RWPE2 (cell line): ENCODE results near the gene PROP1.
"Not testable (repeated sequence)": the region's sequence is repeated elsewhere in the genome, so short reads cannot be mapped to it uniquely, and the experiment has no call there.

Experiments used
- ATAC-seq: fragments of 200-7000 bp; cut with Tn5 transposase; 3 replicates; pipeline ENCODE4 v1.9.1; 2021; ENCODE audit warnings: low read depth
- DNase-seq: peaks from one replicate; pipeline ENCODE4 v3.0.0-alpha.2; 2020; ENCODE audit warnings: low spot score
- H3K27ac ChIP-seq: fragments of 450-650 bp; 2 replicates; pipeline ENCODE4 v1.5.1; 2017; ENCODE audit warnings: mild to moderate bottlenecking; ENCODE audit not compliant: poor library complexity, severe bottlenecking
- H3K27me3 ChIP-seq: fragments of 250-450 bp; sonication (Bioruptor Pico); 2 replicates; pipeline ENCODE4 v1.5.1; 2021; ENCODE audit warnings: mild to moderate bottlenecking, moderate library complexity; ENCODE audit not compliant: insufficient read depth, poor library complexity, severe bottlenecking
- H3K36me3 ChIP-seq: fragments of 250-450 bp; sonication (Bioruptor Pico); 2 replicates; pipeline ENCODE4 v1.5.1; 2020; ENCODE audit warnings: low read depth, mild to moderate bottlenecking, moderate library complexity
- H3K4me1 ChIP-seq: fragments of 250-450 bp; sonication (Bioruptor Pico); 2 replicates; pipeline ENCODE4 v1.5.1; 2021; ENCODE audit warnings: mild to moderate bottlenecking, moderate library complexity; ENCODE audit not compliant: insufficient read depth, poor library complexity, severe bottlenecking
- H3K4me3 ChIP-seq: fragments of 250-450 bp; sonication (Bioruptor Pico); 2 replicates; pipeline ENCODE4 v1.5.1; 2021; ENCODE audit warnings: mild to moderate bottlenecking, moderate library complexity; ENCODE audit not compliant: severe bottlenecking
- H3K9me3 ChIP-seq: fragments of 250-450 bp; sonication (Bioruptor Pico); 2 replicates; pipeline ENCODE4 v1.5.1; 2021; ENCODE audit warnings: mild to moderate bottlenecking, moderate library complexity; ENCODE audit not compliant: severe bottlenecking
- TF ChIP-seq, protein P1 (sequence below): fragments of 450-650 bp; IDR thresholded peaks from one replicate; pipeline ENCODE4 v1.5.1; 2017; ENCODE audit warnings: mild to moderate bottlenecking, moderate library complexity; ENCODE audit not compliant: poor library complexity, severe bottlenecking

PROP1 gene

DNA sequence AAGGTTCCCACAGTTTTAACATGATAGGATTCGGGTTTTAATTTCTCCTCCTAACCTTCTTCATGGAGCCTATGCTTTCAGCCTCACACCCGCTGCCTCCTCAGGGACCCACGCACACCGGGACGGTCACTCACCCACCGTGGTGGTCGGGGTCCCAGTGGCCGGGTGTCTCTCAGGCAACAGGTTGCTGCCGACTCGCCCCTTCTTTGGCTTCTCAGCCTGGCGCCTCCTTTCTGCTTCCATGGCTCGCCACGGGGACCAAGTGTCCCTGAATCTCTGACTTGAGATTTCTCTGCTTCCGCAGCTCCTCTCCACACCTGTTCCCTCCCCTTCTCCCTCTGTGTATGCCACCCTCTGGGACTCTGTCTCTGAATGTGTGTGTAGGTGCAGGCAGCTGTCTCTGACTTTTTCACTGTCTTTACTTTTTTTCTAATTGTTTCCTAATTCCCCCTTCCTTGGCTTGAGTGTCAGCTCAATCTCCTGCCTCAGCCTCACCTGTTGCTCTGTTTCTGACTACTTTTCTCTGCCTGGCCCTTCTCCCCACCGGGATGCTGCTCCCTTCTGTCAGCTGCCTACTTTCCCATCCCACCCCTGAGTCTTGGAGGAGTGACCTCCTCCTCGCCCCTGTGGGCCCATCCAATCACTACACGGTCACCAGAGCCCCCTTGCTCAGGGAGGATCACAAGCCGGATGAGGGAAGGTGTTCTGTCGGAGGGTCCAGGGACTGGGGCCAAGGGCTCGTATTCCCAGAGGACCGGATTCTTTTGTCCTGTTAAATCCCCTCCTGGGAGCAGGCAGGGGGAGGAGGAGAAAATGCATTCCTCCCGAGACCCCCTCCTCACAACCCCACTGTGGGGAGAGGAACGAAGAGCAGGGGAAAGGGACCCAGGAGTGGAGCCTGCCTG is at the start of gene PROP1:
TSS of gene PROP1 (minus strand) at position 552 of the 905 bp plus-strand sequence. CDS start at position 243, 309 bp downstream.
- Histone ChIP-seq H3K4me1 (no peaks in the 10 kb centered on the region), H3K27me3 (no peaks in the 10 kb centered on the region), H3K36me3 (no peaks in the 10 kb centered on the region), H3K4me3 (no peak within 1 kb of the TSS), H3K27ac (no peak within 1 kb of the TSS), H3K9me3 (no peaks in the 10 kb centered on the region)
- DNase-seq = no peak
- no peak for ATAC-seq
- TF ChIP-seq, protein P1, sequence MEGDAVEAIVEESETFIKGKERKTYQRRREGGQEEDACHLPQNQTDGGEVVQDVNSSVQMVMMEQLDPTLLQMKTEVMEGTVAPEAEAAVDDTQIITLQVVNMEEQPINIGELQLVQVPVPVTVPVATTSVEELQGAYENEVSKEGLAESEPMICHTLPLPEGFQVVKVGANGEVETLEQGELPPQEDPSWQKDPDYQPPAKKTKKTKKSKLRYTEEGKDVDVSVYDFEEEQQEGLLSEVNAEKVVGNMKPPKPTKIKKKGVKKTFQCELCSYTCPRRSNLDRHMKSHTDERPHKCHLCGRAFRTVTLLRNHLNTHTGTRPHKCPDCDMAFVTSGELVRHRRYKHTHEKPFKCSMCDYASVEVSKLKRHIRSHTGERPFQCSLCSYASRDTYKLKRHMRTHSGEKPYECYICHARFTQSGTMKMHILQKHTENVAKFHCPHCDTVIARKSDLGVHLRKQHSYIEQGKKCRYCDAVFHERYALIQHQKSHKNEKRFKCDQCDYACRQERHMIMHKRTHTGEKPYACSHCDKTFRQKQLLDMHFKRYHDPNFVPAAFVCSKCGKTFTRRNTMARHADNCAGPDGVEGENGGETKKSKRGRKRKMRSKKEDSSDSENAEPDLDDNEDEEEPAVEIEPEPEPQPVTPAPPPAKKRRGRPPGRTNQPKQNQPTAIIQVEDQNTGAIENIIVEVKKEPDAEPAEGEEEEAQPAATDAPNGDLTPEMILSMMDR = no peak

DNA sequence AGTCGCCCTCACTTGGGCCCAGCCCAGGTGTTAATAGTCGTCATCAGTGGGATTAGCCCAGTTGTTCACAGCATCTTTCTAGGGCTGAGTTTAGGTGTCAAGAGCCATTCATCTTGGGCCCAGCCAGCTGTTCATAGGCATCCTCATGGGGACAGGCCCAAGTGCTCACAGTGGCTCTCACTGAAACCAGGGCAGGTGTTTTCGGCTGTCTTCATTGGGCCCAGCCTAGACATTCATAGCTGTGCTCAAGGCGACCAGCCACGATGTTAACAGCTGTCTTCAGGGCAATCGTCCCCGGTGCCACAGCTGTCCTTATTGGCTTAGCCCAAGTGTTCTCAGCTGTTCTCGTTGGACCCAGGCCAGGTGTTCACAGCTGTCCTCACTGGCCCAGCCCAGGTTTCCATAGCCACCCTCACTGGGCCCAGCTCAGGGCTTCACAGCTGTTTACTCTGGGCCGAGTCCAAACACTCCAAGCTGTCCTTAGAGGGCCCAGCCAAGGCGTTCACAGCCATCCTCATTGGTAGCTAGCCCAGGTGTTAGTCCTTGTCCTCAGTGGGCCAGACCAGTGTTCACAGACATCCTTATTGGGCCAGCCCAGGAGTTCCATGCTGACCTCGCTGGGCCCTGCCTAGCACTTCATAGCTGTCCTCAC is 23.5 kb upstream of the PROP1 start:
- H3K9me3 ChIP-seq, H3K36me3 ChIP-seq, DNase-seq, H3K4me3 ChIP-seq, ATAC-seq, H3K27ac ChIP-seq, H3K27me3 ChIP-seq, H3K4me1 ChIP-seq: not testable (repeated sequence)

DNA sequence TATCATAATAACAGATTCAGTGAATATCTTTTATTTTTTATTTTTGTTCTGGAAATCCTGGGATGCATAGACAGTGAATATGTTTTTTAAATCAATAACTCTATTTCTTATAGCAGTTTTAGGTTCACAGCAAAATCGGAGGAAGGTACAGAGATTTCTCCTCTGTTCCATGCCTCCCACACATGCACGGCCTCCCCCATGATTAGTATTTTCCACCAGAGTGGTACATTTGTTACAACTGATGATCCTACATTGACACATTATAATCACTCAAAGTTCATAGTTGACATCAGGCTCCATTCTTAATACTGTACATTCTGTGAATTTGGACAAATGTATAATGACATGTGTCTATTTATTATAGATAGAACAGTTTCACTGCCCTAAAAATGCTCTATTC is 16.7 kb upstream of the PROP1 start:
- H3K4me1 ChIP-seq, ATAC-seq, H3K27ac ChIP-seq, DNase-seq, H3K27me3 ChIP-seq, H3K36me3 ChIP-seq, H3K9me3 ChIP-seq, H3K4me3 ChIP-seq: not testable (repeated sequence)

DNA sequence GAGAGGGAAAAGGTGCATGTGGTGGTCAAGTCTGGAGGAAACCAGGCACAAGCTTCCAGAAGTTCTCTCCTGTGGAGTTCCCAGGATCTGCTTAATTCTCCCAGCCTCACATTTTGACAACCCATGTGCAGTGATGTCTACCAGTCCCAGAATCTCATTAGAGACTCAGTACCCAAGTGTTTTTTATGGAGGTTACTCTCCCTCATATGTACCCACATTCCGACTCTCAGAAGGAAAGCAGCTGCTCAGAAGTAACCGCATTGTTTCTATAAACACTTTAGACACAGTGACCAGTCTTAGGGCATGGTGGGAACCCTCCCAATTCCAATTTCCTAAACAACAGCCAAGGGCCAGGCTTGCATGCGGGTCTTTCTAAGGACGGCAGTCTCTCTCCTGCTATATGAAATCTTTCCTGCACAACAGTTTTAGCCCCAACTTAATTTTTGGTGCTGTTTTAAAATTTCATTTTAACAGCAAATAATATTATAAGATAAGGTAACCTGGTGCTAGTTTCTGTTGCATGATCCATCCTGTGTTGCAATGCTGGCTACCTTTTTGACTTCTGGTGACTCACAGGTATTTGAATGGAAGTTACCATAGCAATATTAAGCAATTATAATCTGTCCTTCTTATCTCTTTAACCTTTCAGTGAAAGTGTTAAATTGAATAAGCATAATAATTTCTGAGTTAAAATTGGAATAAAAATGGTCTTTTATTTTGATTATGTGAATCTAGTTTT is 15.9 kb upstream of the PROP1 start:
- H3K4me3 ChIP-seq, H3K27me3 ChIP-seq, DNase-seq, H3K27ac ChIP-seq, H3K4me1 ChIP-seq, H3K9me3 ChIP-seq, H3K36me3 ChIP-seq: not testable (repeated sequence)
- ATAC-seq = peak; percentile 88

- not testable (repeated sequence) for H3K27ac ChIP-seq, H3K4me1 ChIP-seq, H3K27me3 ChIP-seq, DNase-seq, H3K9me3 ChIP-seq, H3K36me3 ChIP-seq, ATAC-seq, H3K4me3 ChIP-seq
These were observed 11.2 kb upstream of the PROP1 start for GRCh38 chr5:178007272-178007671.

DNA sequence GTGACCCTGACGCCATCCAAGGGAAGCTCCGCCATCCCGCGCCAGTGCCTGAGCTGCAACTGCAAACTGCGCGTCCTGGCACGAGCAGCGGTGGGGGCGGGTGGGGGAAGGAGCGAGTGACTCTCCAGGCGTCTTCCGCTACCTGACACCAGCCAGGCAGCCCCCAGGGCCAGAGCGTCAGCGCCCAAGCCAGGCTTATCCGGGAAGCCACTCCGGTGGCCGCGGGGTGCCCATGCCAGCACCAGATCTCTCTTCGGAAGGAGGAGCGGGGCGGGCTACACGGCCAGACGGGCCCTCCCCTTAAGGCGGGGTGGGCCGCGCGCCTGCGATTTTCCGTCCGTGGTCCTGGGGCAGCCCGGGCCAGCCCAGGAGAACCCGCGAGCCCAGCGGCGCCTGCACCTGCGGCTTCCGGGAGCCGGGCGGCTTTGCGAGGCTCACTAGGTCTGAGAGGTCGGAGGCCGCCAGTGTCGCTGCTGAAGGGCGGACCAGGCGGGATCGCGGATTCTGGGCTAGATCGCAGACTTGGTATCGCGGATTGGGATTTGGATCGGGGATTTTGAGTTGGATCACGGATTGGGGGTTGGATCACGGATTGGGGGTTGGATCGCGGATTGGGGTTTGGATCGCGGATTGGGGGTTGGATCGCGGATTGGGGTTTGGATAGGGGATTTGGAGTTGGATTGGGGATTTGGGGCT is 10.6 kb upstream of the PROP1 start:
- ATAC-seq = peak; percentile 57; the same call in 2 of the 3 replicates
- not testable (repeated sequence) for DNase-seq, H3K4me3 ChIP-seq, H3K36me3 ChIP-seq, H3K4me1 ChIP-seq, H3K27ac ChIP-seq, H3K9me3 ChIP-seq
- peaks cover 11% of the 10 kb centered on the region for H3K27me3 ChIP-seq

GRCh38 chr5:178006181-178006535 is 10.1 kb upstream of the PROP1 start:
- not testable (repeated sequence) for H3K4me1 ChIP-seq, H3K27ac ChIP-seq, H3K9me3 ChIP-seq, H3K4me3 ChIP-seq, H3K36me3 ChIP-seq, DNase-seq
- peaks cover 11% of the 10 kb centered on the region for H3K27me3 ChIP-seq
- peak; percentile 70; the same call in 2 of the 3 replicates for ATAC-seq
